Spleen (tissue), 7 donors: ENCODE data around the gene PRMT2.

Source experiments
- POLR2A ChIP-seq, 3 donors: fragments of 450-650 bp; IDR thresholded peaks; one replicate each; pipeline ENCODE4 v1.5.1; 2017; ENCODE audit warnings: antibody characterized with exemption in 3 of 3, mild to moderate bottlenecking in 1 of 3
- TF ChIP-seq, protein P1 (sequence below), 11 experiments: fragments of 200-600 bp in 7 of 11; fragments of 450-650 bp in 4 of 11; sonication (generic) in 4 of 11; IDR thresholded peaks in 8 of 11; conservative IDR thresholded peaks in 3 of 11; 1 replicate in 7 of 11; 2 replicates in 4 of 11; pipeline versions ENCODE4 v1.4.0 to v1.8.0; 2016 to 2021; ENCODE audit warnings: antibody characterized with exemption in 11 of 11, inconsistent platforms in 4 of 11, mild to moderate bottlenecking in 1 of 11
- donor health status: DM: no; HTN: no; CAD: no; lungs with moderate emphysema.
- donor health status: DM: no; HTN: no; CAD: no.
- donor health status: DM: no; HTN: no; CAD: no.

DNA sequence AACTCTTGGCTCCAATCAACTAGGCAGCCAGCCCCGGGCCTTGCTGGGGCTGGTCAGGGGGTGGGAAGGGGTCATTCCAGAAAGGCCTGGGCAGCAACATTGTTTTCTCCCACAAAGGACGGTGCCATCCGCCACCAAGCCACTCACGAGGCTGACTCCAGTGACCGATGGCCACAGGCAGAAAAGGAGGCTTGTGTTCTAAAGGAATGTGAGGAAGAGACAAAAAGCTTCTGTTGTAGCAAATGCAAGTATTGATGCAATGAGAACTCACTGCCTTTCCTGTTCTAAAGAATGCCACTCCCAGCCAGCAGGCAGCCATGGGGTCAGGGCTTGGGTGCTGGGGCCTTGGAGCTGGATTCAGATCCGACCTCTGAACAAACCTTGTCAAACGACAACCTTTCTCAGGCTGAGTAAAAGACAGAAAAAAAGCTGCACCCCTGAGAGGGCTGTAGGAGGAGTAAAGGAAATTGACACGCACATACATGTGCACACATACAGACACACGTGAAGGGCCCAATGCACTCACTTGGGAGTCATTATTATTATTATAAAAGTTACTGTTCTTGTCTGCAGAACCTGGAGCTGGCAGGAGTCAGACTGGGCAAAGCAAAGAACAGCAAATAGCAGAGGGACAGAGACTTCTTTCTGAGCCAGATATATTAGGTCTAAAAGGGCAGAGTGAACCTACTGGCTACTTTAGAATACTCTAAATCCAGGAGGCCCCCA is 13.9 kb upstream of the PRMT2 start:
- TF ChIP-seq, protein P1, sequence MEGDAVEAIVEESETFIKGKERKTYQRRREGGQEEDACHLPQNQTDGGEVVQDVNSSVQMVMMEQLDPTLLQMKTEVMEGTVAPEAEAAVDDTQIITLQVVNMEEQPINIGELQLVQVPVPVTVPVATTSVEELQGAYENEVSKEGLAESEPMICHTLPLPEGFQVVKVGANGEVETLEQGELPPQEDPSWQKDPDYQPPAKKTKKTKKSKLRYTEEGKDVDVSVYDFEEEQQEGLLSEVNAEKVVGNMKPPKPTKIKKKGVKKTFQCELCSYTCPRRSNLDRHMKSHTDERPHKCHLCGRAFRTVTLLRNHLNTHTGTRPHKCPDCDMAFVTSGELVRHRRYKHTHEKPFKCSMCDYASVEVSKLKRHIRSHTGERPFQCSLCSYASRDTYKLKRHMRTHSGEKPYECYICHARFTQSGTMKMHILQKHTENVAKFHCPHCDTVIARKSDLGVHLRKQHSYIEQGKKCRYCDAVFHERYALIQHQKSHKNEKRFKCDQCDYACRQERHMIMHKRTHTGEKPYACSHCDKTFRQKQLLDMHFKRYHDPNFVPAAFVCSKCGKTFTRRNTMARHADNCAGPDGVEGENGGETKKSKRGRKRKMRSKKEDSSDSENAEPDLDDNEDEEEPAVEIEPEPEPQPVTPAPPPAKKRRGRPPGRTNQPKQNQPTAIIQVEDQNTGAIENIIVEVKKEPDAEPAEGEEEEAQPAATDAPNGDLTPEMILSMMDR (IDR thresholded peaks at IDR 0.05 in 8 of 11, conservative IDR thresholded peaks at IDR 0.05 in 3 of 11), result no peak
- no peak for TF ChIP-seq POLR2A (IDR thresholded peaks at IDR 0.05)
